Activated CD8-positive, alpha-beta memory T cell treated with anti-CD3 and anti-CD28 coated beads, Interleukin-2, amount 50 U/mL, for 24 hours (primary cell): Measurements from ENCODE around the gene RAB29.
"Not testable (repeated sequence)": the region's sequence is repeated elsewhere in the genome, so short reads cannot be mapped to it uniquely, and the experiment has no call there.

Source experiments
- DNase-seq: peaks from one replicate; pipeline ENCODE4 v3.0.0-alpha.2; 2020; ENCODE audit errors: extremely low read depth

Gene RAB29

DNA sequence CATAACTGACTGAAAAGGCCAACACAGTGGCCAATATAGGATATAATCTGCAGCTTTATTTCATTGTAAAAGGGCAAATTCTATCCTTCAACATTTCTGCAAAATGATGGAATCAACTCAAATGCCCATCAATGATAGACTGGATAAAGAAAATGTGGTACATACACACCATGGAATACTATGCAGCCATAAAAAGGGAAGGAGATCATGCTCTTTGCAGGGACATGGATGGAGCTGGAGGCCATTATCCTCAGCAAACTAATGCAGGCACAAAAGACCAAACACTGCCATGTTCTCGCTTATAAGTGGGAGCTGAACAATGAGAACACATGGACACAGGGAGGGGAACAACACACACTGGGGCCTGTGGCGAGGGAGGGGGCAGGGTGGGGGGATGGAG is 54.5 kb downstream of the RAB29 start:
- not testable (repeated sequence) for DNase-seq

DNA sequence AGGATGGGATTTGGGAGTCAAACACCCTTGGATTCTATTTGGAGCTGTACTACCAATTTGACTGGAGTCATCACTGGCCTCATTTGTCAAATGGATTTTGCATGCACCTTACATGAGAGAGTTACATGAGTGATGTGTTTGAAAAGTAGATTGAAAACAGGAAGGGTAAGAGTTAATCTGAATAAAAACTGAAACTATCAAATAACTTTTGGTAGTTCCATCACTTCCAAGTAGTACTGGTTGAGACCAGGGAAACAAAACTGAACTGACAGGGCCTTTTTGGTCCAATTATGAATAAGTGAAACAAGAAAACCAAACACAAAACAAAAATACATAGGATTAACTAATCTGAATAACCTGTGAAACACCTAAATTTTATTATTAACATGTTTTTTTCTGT is 55.5 kb downstream of the RAB29 start:
- no peak for DNase-seq

DNA sequence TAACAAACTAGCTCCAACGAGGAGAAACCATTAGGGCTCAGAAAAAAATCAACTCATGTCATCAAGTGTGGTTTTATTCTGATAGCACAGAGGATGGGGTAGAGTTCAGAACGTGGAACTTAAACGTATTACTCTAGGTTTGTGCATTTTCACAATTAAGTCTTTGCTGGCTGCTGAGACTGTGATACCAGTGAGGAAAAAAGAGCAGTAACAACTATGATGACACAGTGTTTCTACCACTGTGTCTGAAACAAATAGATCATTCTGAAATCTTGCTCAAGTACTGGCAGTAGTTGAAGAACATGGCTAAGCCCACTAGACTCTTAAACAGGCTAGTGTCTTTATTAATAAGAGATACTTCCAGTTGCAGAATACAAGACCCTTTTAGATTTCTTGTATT is 56.3 kb downstream of the RAB29 start:
- DNase-seq, result no peak
